Measurements from ENCODE around the gene BLOC1S4.
"Not testable (repeated sequence)": the region's sequence is repeated elsewhere in the genome, so short reads cannot be mapped to it uniquely, and the experiment has no call there.

The BLOC1S4 gene

GRCh38 chr4:6716018-6716911, at the start of gene BLOC1S4:
TSS of gene BLOC1S4 (plus strand) at chr4:6716174. CDS start at chr4:6716210, 36 bp downstream.
- DNase-seq (ENCODE audit: extremely low read depth, low read depth), result peak; percentile 81
- TF ChIP-seq CTCF (IDR thresholded peaks at IDR 0.05; ENCODE audit: low read depth, low read length), result no peak; the same call in 1 of the 2 replicates

- no peak for TF ChIP-seq CTCF (IDR thresholded peaks at IDR 0.05; ENCODE audit: low read depth, low read length)
- DNase-seq (ENCODE audit: extremely low read depth, low read depth), result no peak
Observed at GRCh38 chr4:6668391-6668790, 47.6 kb upstream of the BLOC1S4 start.

- TF ChIP-seq CTCF (IDR thresholded peaks at IDR 0.05; ENCODE audit: low read depth, low read length), result no peak
- no peak for DNase-seq (ENCODE audit: extremely low read depth, low read depth)
Observed at GRCh38 chr4:6671648-6672047, 44.3 kb upstream of the BLOC1S4 start.

- DNase-seq (ENCODE audit: extremely low read depth, low read depth), result no peak
- TF ChIP-seq CTCF (IDR thresholded peaks at IDR 0.05; ENCODE audit: low read depth, low read length), result no peak
Observed at GRCh38 chr4:6672131-6672530, 43.8 kb upstream of the BLOC1S4 start.

GRCh38 chr4:6672541-6673190, 43.3 kb upstream of the BLOC1S4 start:
- DNase-seq (ENCODE audit: extremely low read depth, low read depth), result not testable (repeated sequence)

GRCh38 chr4:6673191-6673659, 42.7 kb upstream of the BLOC1S4 start:
- DNase-seq (ENCODE audit: extremely low read depth, low read depth), result not testable (repeated sequence)

GRCh38 chr4:6673660-6674499, 42.1 kb upstream of the BLOC1S4 start:
- peak; percentile 88 for DNase-seq (ENCODE audit: extremely low read depth, low read depth)
- TF ChIP-seq CTCF (IDR thresholded peaks at IDR 0.05; ENCODE audit: low read depth, low read length), result no peak; the same call in 1 of the 2 replicates
